CD14-positive monocyte (primary cell): ENCODE measurements around the gene TMEM132A. TPM values are rescaled to one million over a fixed set of nuclear protein-coding genes. Genes with fewer than 3 reads are reported as not detected.
"Not testable (repeated sequence)": the region's sequence is repeated elsewhere in the genome, so short reads cannot be mapped to it uniquely, and the experiment has no call there.

Source experiments
- DNase-seq, 3 donors: peaks; one replicate each; pipeline ENCODE4 v3.0.0-alpha.2; 2011 to 2022
- H2AFZ ChIP-seq: 2 replicates; pipeline ENCODE4 v1.6.0; 2012; ENCODE audit warnings: mild to moderate bottlenecking, low read depth, low read length, inconsistent platforms; ENCODE audit not compliant: insufficient read depth, poor library complexity, severe bottlenecking
- H3K27ac ChIP-seq, 2 donors: 1 replicate in 1 of 2; 2 replicates in 1 of 2; pipeline ENCODE4 v1.5.1; 2012 to 2013; ENCODE audit warnings: low read length in 2 of 2, control low read depth in 1 of 2, inconsistent platforms in 1 of 2, low read depth in 1 of 2, mild to moderate bottlenecking in 1 of 2
- H3K27me3 ChIP-seq, 2 donors: one replicate each; pipeline versions ENCODE4 v1.6.0 to v1.6.1; 2011 to 2013; ENCODE audit warnings: low read length in 2 of 2; ENCODE audit not compliant: control insufficient read depth in 2 of 2, insufficient read depth in 2 of 2
- H3K36me3 ChIP-seq, 2 donors: replicated peaks in 1 of 2; 1 replicate in 1 of 2; 2 replicates in 1 of 2; pipeline versions ENCODE4 v1.5.1 to v1.6.1; 2012 to 2013; ENCODE audit warnings: low read length in 2 of 2, control low read depth in 1 of 2, inconsistent platforms in 1 of 2, mild to moderate bottlenecking in 1 of 2; ENCODE audit not compliant: insufficient read depth in 2 of 2, control insufficient read depth in 1 of 2
- H3K4me1 ChIP-seq, 2 donors: 1 replicate in 1 of 2; 2 replicates in 1 of 2; pipeline versions ENCODE4 v1.5.1 to v1.6.1; 2012 to 2013; ENCODE audit warnings: low read length in 2 of 2, control low read depth in 1 of 2, inconsistent platforms in 1 of 2, mild to moderate bottlenecking in 1 of 2, moderate library complexity in 1 of 2; ENCODE audit not compliant: insufficient read depth in 2 of 2, control insufficient read depth in 1 of 2
- H3K4me2 ChIP-seq: replicated peaks from 2 replicates; pipeline ENCODE3; 2012; ENCODE audit warnings: low read length, moderate library complexity, mild to moderate bottlenecking; ENCODE audit not compliant: poor library complexity, severe bottlenecking; ENCODE audit errors: extremely low read depth
- H3K4me3 ChIP-seq, 3 experiments: fragments of 200-600 bp in 1 of 3; sonication (generic) in 1 of 3; replicated peaks in 1 of 3; 1 replicate in 2 of 3; 2 replicates in 1 of 3; pipeline ENCODE4 v1.5.1; 2011 to 2013; ENCODE audit warnings: low read length in 3 of 3, mild to moderate bottlenecking in 3 of 3, control low read depth in 2 of 3, low read depth in 2 of 3, inconsistent platforms in 1 of 3, moderate library complexity in 1 of 3
- H3K79me2 ChIP-seq: 2 replicates; pipeline ENCODE4 v1.6.0; 2012; ENCODE audit warnings: mild to moderate bottlenecking, control low read depth, inconsistent platforms, low read length, moderate library complexity; ENCODE audit not compliant: insufficient read depth
- H3K9ac ChIP-seq: 2 replicates; pipeline ENCODE4 v1.6.0; 2017; ENCODE audit warnings: low read length, mild to moderate bottlenecking; ENCODE audit not compliant: insufficient read depth, poor library complexity, severe bottlenecking
- H3K9me3 ChIP-seq, 2 donors: replicated peaks in 1 of 2; 1 replicate in 1 of 2; 2 replicates in 1 of 2; pipeline versions ENCODE4 v1.5.1 to v1.6.1; 2012 to 2013; ENCODE audit warnings: low read length in 2 of 2, control low read depth in 1 of 2; ENCODE audit not compliant: control insufficient read depth in 1 of 2, insufficient read depth in 1 of 2
- H4K20me1 ChIP-seq: 2 replicates; pipeline ENCODE4 v1.6.0; 2012; ENCODE audit warnings: mild to moderate bottlenecking, low read length, control low read depth, moderate library complexity; ENCODE audit not compliant: insufficient read depth
- H3K27ac Mint-ChIP-seq, 7 donors: one replicate each; pipeline ENCODE4 v1.8.0; 2020; ENCODE audit warnings: mild to moderate bottlenecking in 7 of 7, mixed read lengths in 7 of 7, moderate library complexity in 6 of 7, inconsistent platforms in 2 of 7
- H3K27me3 Mint-ChIP-seq, 3 donors: one replicate each; pipeline ENCODE4 v1.8.0; 2021 to 2022; ENCODE audit warnings: low read depth in 3 of 3, mild to moderate bottlenecking in 3 of 3, mixed read lengths in 3 of 3, moderate library complexity in 3 of 3, inconsistent platforms in 1 of 3
- H3K36me3 Mint-ChIP-seq, 2 donors: one replicate each; pipeline ENCODE4 v1.8.0; 2020; ENCODE audit warnings: mixed read lengths in 2 of 2, inconsistent platforms in 1 of 2, mild to moderate bottlenecking in 1 of 2
- H3K4me1 Mint-ChIP-seq: one replicate; pipeline ENCODE4 v1.8.0; 2020; ENCODE audit warnings: mild to moderate bottlenecking, mixed read lengths
- H3K4me3 Mint-ChIP-seq, 2 donors: one replicate each; pipeline ENCODE4 v1.8.0; 2020; ENCODE audit warnings: mild to moderate bottlenecking in 2 of 2, mixed read lengths in 2 of 2, moderate library complexity in 1 of 2
- H3K9me3 Mint-ChIP-seq, 7 donors: one replicate each; pipeline ENCODE4 v1.8.0; 2020 to 2022; ENCODE audit warnings: mixed read lengths in 7 of 7, mild to moderate bottlenecking in 6 of 7, moderate library complexity in 6 of 7, inconsistent platforms in 2 of 7
- WGBS: methylation state at CpG from one replicate; pipeline ENCODE4 v1.1.5; 2013; ENCODE audit warnings: missing lambda C conversion rate; ENCODE audit not compliant: insufficient coverage; 5-methylcytosine and 5-hydroxymethylcytosine counted together
- intact Hi-C, 2 donors: fragments of 100-400 bp; cut with micrococcal nuclease; formaldehyde crosslinking; loops; one replicate each; pipeline versions ENCODE4 v1.15.0 to v1.15.1; 2023
- polyA plus RNA-seq, 3 donors: library from polyadenylated mRNA; depleted of rRNA in 1 of 3; unstranded in 2 of 3; stranded (reverse) in 1 of 3; fragments of 300-500 nt in 2 of 3; fragments of >200 nt in 1 of 3; fragmentation: Illumina TruSeq in 2 of 3; gene quantifications; 1 replicate in 2 of 3; 2 replicates in 1 of 3; pipeline ENCODE4 v1.2.3, GENCODE V29; 2012 to 2021
- TF ChIP-seq, protein P1 (sequence below): fragments of 200-600 bp; IDR thresholded peaks from one replicate; pipeline ENCODE4 v1.8.0; 2022; ENCODE audit warnings: antibody characterized with exemption, mild to moderate bottlenecking

TMEM132A gene
- polyA plus RNA-seq, 3 donors: 0.01 to 0.31 (median 0.21) TPM

DNA sequence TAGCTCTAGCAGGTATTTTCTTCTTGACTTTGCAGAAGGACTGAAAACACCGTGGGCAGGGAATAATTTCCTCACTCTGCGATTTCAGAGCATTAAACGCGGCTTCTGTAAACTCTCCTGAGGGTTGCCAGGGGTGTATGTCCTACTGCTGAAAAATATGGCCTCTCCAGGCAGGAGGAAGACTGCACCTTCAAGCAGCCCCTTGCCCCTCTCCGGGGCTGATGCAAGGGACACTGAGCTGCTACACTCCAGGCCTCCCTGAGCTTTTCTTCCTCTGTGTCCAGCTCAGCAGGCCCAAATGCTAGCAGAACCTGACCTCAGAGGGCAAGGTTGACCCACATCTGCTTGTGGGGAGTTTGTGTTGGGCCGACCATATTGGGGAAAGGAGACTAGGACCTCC, 49.4 kb downstream of the TMEM132A start:
- Mint-ChIP-seq H3K27ac (peak overlapping the region in 2 of 7 donors; percentile 4 to 9), H3K36me3 (no peaks in the 10 kb centered on the region), H3K4me3 (peak overlapping the region in 1 of 2 donors; percentile 37), H3K4me1 (peaks cover 17% of the 10 kb centered on the region), H3K9me3 (peaks cover 0 to 5% (median 3%) of the 10 kb centered on the region in 7 donors), H3K27me3 (peaks cover 25 to 32% (median 30%) of the 10 kb centered on the region in 3 donors)
- Histone ChIP-seq H3K36me3 (no peaks in the 10 kb centered on the region), H3K4me3 (no peak overlapping the region), H2AFZ (no peak overlapping the region), H3K79me2 (no peaks in the 10 kb centered on the region), H4K20me1 (no peaks in the 10 kb centered on the region), H3K9ac (no peak overlapping the region), H3K4me2 (no peak overlapping the region), H3K9me3 (peaks cover under 1 to 2% of the 10 kb centered on the region in 2 donors), H3K27ac (no peak overlapping the region), H3K27me3 (peaks cover 0 to 15% of the 10 kb centered on the region in 2 donors), H3K4me1 (peaks cover 0 to 5% of the 10 kb centered on the region in 2 donors)
- TF ChIP-seq, protein P1, sequence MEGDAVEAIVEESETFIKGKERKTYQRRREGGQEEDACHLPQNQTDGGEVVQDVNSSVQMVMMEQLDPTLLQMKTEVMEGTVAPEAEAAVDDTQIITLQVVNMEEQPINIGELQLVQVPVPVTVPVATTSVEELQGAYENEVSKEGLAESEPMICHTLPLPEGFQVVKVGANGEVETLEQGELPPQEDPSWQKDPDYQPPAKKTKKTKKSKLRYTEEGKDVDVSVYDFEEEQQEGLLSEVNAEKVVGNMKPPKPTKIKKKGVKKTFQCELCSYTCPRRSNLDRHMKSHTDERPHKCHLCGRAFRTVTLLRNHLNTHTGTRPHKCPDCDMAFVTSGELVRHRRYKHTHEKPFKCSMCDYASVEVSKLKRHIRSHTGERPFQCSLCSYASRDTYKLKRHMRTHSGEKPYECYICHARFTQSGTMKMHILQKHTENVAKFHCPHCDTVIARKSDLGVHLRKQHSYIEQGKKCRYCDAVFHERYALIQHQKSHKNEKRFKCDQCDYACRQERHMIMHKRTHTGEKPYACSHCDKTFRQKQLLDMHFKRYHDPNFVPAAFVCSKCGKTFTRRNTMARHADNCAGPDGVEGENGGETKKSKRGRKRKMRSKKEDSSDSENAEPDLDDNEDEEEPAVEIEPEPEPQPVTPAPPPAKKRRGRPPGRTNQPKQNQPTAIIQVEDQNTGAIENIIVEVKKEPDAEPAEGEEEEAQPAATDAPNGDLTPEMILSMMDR: no peak
- WGBS: 95% methylated on average over 5 of the region's 6 CpGs
- intact Hi-C loops: no loop called here
- no peak for DNase-seq

DNA sequence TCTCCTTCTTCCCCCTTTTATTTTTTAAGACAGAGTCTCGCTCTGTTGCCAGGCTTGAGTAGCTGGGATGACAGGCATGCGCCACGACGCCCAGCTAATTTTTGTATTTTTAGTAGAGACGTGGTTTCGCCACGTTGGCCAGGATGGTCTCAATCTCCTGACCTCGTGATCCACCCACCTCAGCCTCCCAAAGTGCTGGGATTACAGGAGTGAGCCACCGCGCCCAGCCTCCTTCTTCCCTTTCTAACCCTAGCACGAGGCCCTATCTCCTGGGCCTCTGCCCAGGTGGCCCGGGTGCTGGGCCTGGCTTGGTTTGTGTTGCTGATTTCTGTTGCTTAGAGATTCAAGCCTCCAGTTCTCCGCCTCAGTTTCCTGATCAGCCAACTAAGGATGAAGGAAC, 50.1 kb downstream of the TMEM132A start:
- H3K79me2 ChIP-seq, H3K4me3 ChIP-seq, H4K20me1 ChIP-seq, H3K4me1 ChIP-seq, H3K9me3 ChIP-seq, H3K36me3 ChIP-seq, H3K4me2 ChIP-seq, DNase-seq, H3K4me3 Mint-ChIP-seq, H3K36me3 Mint-ChIP-seq, H3K9me3 Mint-ChIP-seq, intact Hi-C loops, H3K9ac ChIP-seq, H3K27ac ChIP-seq, H2AFZ ChIP-seq: not testable (repeated sequence)
- peaks cover 23 to 30% (median 30%) of the 10 kb centered on the region in 3 donors for H3K27me3 Mint-ChIP-seq
- WGBS: no CpG with 5 or more reads among the region's 13 CpGs
- peaks cover 0 to 15% of the 10 kb centered on the region in 2 donors for H3K27me3 ChIP-seq
- H3K27ac Mint-ChIP-seq: peak overlapping the region in 1 of 7 donors; percentile 10
- H3K4me1 Mint-ChIP-seq: peaks cover 17% of the 10 kb centered on the region
